CD8-positive, alpha-beta memory T cell (primary cell): ENCODE measurements around the gene FER1L5. TPM values are rescaled to one million over a fixed set of nuclear protein-coding genes. Genes with fewer than 3 reads are reported as not detected.

ENCODE experiments used
- CTCF ChIA-PET: fragments of 350-600 bp; sonication (Branson Sonifier 250); formaldehyde crosslinking; loops from one replicate; lab custom pipeline; 2021; ENCODE audit warnings: antibody characterized with exemption; lab: Charles Lee
- POLR2A ChIA-PET: fragments of 350-600 bp; sonication (Branson Sonifier 250); formaldehyde crosslinking; loops from one replicate; lab custom pipeline; 2021; ENCODE audit warnings: antibody characterized with exemption; lab: Charles Lee
- DNase-seq, 5 donors: peaks; one replicate each; pipeline versions ENCODE4 v3.0.0 to v3.0.0-alpha.2; 2020 to 2022; ENCODE audit warnings: mixed read lengths in 1 of 5
- H3K27ac ChIP-seq: one replicate; pipeline ENCODE4 v1.7.0; 2013; ENCODE audit warnings: low read depth, mild to moderate bottlenecking, low read length, moderate library complexity
- H3K27me3 ChIP-seq: 2 replicates; pipeline ENCODE4 v1.7.0; 2013; ENCODE audit warnings: low read length, mild to moderate bottlenecking; ENCODE audit not compliant: insufficient read depth, poor library complexity, severe bottlenecking
- H3K36me3 ChIP-seq: 2 replicates; pipeline ENCODE4 v1.7.0; 2013; ENCODE audit warnings: mild to moderate bottlenecking, low read length, moderate library complexity; ENCODE audit not compliant: insufficient read depth
- H3K4me1 ChIP-seq: 2 replicates; pipeline ENCODE4 v1.7.0; 2013; ENCODE audit warnings: mild to moderate bottlenecking, low read length, moderate library complexity; ENCODE audit not compliant: insufficient read depth
- H3K4me3 ChIP-seq: 2 replicates; pipeline ENCODE4 v1.7.0; 2013; ENCODE audit warnings: mild to moderate bottlenecking, low read length
- H3K9me3 ChIP-seq: 2 replicates; pipeline ENCODE4 v1.7.0; 2013; ENCODE audit warnings: mild to moderate bottlenecking, low read length
- H3K27ac Mint-ChIP-seq, 8 donors: one replicate each; pipeline ENCODE4 v1.8.0; 2020 to 2021; ENCODE audit warnings: mixed read lengths in 8 of 8, mild to moderate bottlenecking in 6 of 8, inconsistent platforms in 3 of 8, moderate library complexity in 3 of 8
- H3K27me3 Mint-ChIP-seq, 2 donors: one replicate each; pipeline ENCODE4 v1.8.0; 2020 to 2021; ENCODE audit warnings: mixed read lengths in 2 of 2, mild to moderate bottlenecking in 1 of 2, moderate library complexity in 1 of 2
- H3K36me3 Mint-ChIP-seq, 3 donors: one replicate each; pipeline ENCODE4 v1.8.0; 2020 to 2021; ENCODE audit warnings: mixed read lengths in 3 of 3, inconsistent platforms in 1 of 3, mild to moderate bottlenecking in 1 of 3
- H3K4me1 Mint-ChIP-seq, 3 donors: one replicate each; pipeline ENCODE4 v1.8.0; 2020 to 2021; ENCODE audit warnings: mixed read lengths in 3 of 3, inconsistent platforms in 1 of 3, mild to moderate bottlenecking in 1 of 3
- H3K4me3 Mint-ChIP-seq, 7 donors: one replicate each; pipeline ENCODE4 v1.8.0; 2020 to 2021; ENCODE audit warnings: mixed read lengths in 7 of 7, mild to moderate bottlenecking in 6 of 7, moderate library complexity in 4 of 7, inconsistent platforms in 2 of 7
- H3K9me3 Mint-ChIP-seq, 5 donors: one replicate each; pipeline ENCODE4 v1.8.0; 2020 to 2022; ENCODE audit warnings: mixed read lengths in 5 of 5, mild to moderate bottlenecking in 3 of 5, moderate library complexity in 2 of 5, inconsistent platforms in 1 of 5
- polyA plus RNA-seq: library from polyadenylated mRNA; unstranded; fragments of 300-500 nt; fragmentation: Illumina TruSeq; gene quantifications from one replicate; pipeline ENCODE4 v1.2.3, GENCODE V29; 2021
- total RNA-seq, 2 experiments: library from RNA; stranded (reverse); gene quantifications; one replicate each; pipeline ENCODE4 v1.2.3, GENCODE V29; 2021

The FER1L5 gene
- total and polyA plus RNA-seq, 3 experiments from 2014 or later: not detected

DNA sequence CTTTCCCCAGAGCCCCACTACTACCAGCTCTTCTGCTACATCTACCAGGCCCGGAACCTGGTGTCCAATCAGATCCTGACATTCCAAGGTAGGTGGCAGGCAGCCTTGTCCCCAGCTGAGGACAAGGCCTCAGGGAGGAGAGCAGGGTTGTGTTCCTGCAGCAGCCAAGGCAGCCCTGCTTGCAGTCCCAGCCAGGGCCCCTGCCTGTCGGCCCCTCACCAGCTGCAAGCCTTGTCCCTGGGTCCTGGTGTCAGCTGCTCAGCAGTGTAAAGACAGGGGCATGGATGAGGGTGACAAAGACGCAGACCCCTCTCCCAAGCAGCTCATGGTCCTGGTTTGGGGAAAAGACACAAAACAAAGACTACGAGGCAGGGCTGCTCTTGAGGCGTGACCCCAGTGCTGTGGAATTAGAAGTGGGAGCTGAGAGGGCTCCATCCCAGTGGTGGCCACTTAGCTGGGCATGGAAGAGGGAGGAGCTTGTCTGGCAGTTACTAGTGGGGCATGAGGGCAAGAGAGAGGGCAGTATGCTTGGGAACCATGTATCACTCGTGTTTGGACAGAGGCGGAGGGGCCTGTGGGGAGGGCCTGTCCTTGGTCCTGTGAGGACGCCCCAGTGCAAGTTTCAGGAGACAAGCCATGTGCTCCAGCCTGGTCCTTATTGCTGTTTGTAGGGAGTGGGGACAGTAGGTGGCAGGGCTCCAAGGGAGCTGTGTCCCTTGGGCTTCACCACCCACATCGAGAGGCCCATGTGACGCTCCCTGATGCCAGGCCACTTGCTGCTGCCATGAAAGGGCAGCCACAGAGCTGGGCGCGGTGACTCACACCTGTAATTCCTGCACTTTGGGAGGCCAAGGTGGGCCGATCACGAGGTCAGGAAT is 49.8 kb downstream of the FER1L5 start:
- H3K9me3 Mint-ChIP-seq: no peaks in the 10 kb centered on the region
- H3K36me3 ChIP-seq: no peaks in the 10 kb centered on the region
- H3K4me3 ChIP-seq: no peak overlapping the region
- peaks cover 0 to under 1% of the 10 kb centered on the region in 2 donors for H3K27me3 Mint-ChIP-seq
- CTCF ChIA-PET: no interaction called here
- no peak overlapping the region for H3K4me3 Mint-ChIP-seq
- DNase-seq: no peak
- H3K27ac ChIP-seq: no peak overlapping the region
- H3K27ac Mint-ChIP-seq: peak overlapping the region in 2 of 8 donors; percentile 35
- no peaks in the 10 kb centered on the region for H3K4me1 Mint-ChIP-seq
- no peaks in the 10 kb centered on the region for H3K9me3 ChIP-seq
- H3K36me3 Mint-ChIP-seq: no peaks in the 10 kb centered on the region
- H3K27me3 ChIP-seq: no peaks in the 10 kb centered on the region
- no peaks in the 10 kb centered on the region for H3K4me1 ChIP-seq
- POLR2A ChIA-PET: no interaction called here

- Mint-ChIP-seq H3K4me3 (no peak overlapping the region), H3K27ac (no peak overlapping the region), H3K9me3 (no peaks in the 10 kb centered on the region), H3K4me1 (no peaks in the 10 kb centered on the region), H3K36me3 (no peaks in the 10 kb centered on the region), H3K27me3 (no peaks in the 10 kb centered on the region)
- DNase-seq: no peak
- H3K4me3 ChIP-seq: no peak overlapping the region
- H3K27ac ChIP-seq: no peak overlapping the region
- CTCF ChIA-PET: no interaction called here
- no peaks in the 10 kb centered on the region for H3K9me3 ChIP-seq
- H3K27me3 ChIP-seq: no peaks in the 10 kb centered on the region
- H3K36me3 ChIP-seq: no peaks in the 10 kb centered on the region
- H3K4me1 ChIP-seq: no peaks in the 10 kb centered on the region
- POLR2A ChIA-PET: no interaction called here
Measured at GRCh38 chr2:96693286-96694200, 51.0 kb downstream of the FER1L5 start.

- Mint-ChIP-seq H3K27ac (peak overlapping the region in 1 of 8 donors; percentile 32), H3K9me3 (no peaks in the 10 kb centered on the region), H3K36me3 (no peaks in the 10 kb centered on the region), H3K4me1 (no peaks in the 10 kb centered on the region), H3K27me3 (no peaks in the 10 kb centered on the region), H3K4me3 (no peak overlapping the region)
- Histone ChIP-seq H3K4me1 (no peaks in the 10 kb centered on the region), H3K9me3 (no peaks in the 10 kb centered on the region), H3K36me3 (no peaks in the 10 kb centered on the region), H3K27me3 (no peaks in the 10 kb centered on the region), H3K27ac (no peak overlapping the region), H3K4me3 (no peak overlapping the region)
- POLR2A ChIA-PET: no interaction called here
- CTCF ChIA-PET: no interaction called here
- no peak for DNase-seq
Measured at GRCh38 chr2:96694279-96694678, 51.7 kb downstream of the FER1L5 start.

GRCh38 chr2:96694816-96695455 is 52.4 kb downstream of the FER1L5 start:
- H3K4me1 Mint-ChIP-seq: no peaks in the 10 kb centered on the region
- ChIA-PET POLR2A (no interaction called here), CTCF (no interaction called here)
- H3K4me3 Mint-ChIP-seq: no peak overlapping the region
- Histone ChIP-seq H3K27me3 (no peaks in the 10 kb centered on the region), H3K4me3 (no peak overlapping the region), H3K36me3 (no peaks in the 10 kb centered on the region), H3K4me1 (no peaks in the 10 kb centered on the region), H3K9me3 (no peaks in the 10 kb centered on the region), H3K27ac (no peak overlapping the region)
- H3K36me3 Mint-ChIP-seq: peaks cover 0 to 1% (median 0%) of the 10 kb centered on the region in 3 donors
- no peaks in the 10 kb centered on the region for H3K9me3 Mint-ChIP-seq
- no peak for DNase-seq
- no peak overlapping the region for H3K27ac Mint-ChIP-seq
- H3K27me3 Mint-ChIP-seq: no peaks in the 10 kb centered on the region

- no peak overlapping the region for H3K4me3 ChIP-seq
- H3K27ac ChIP-seq: no peak overlapping the region
- no peaks in the 10 kb centered on the region for H3K4me1 ChIP-seq
- no peaks in the 10 kb centered on the region for H3K9me3 ChIP-seq
- POLR2A ChIA-PET: no interaction called here
- Mint-ChIP-seq H3K36me3 (peaks cover 0 to 3% (median 0%) of the 10 kb centered on the region in 3 donors), H3K4me3 (no peak overlapping the region), H3K4me1 (no peaks in the 10 kb centered on the region), H3K9me3 (no peaks in the 10 kb centered on the region), H3K27me3 (no peaks in the 10 kb centered on the region), H3K27ac (no peak overlapping the region)
- DNase-seq: no peak
- H3K36me3 ChIP-seq: no peaks in the 10 kb centered on the region
- no peaks in the 10 kb centered on the region for H3K27me3 ChIP-seq
- CTCF ChIA-PET: no interaction called here
Measured at GRCh38 chr2:96695602-96696001, 53.0 kb downstream of the FER1L5 start.

DNA sequence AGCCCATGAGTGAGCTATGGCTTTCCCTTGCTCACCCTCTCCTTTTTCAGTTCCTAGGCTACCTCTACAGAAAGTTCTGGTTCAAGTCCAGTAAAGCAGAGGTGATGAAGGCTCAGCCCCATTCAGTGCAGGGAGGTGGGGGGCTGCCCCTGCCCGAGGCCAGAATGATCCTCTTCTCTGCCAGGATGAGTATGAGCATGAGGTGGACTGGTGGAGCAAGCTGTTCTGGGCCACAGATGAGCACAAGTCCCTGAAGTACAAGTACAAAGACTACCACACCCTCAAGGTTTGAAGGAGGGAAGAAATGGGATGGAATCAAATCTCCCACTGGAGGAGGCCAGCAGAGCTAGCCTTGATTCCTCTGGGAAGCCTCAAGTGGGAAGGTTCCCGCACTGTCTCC is 54.9 kb downstream of the FER1L5 start:
- H3K9me3 ChIP-seq: no peaks in the 10 kb centered on the region
- Mint-ChIP-seq H3K27me3 (no peaks in the 10 kb centered on the region), H3K4me3 (no peak overlapping the region), H3K4me1 (no peaks in the 10 kb centered on the region), H3K9me3 (no peaks in the 10 kb centered on the region), H3K36me3 (peaks cover 0 to 4% (median 2%) of the 10 kb centered on the region in 3 donors), H3K27ac (peak overlapping the region in 1 of 8 donors; percentile 9)
- H3K36me3 ChIP-seq: no peaks in the 10 kb centered on the region
- no peak for DNase-seq
- POLR2A ChIA-PET: no interaction called here
- H3K27me3 ChIP-seq: no peaks in the 10 kb centered on the region
- CTCF ChIA-PET: no interaction called here
- no peak overlapping the region for H3K4me3 ChIP-seq
- H3K4me1 ChIP-seq: no peaks in the 10 kb centered on the region
- no peak overlapping the region for H3K27ac ChIP-seq

GRCh38 chr2:96698221-96698861 is 55.8 kb downstream of the FER1L5 start:
- no peak for DNase-seq
- Histone ChIP-seq H3K9me3 (no peaks in the 10 kb centered on the region), H3K27me3 (no peaks in the 10 kb centered on the region), H3K36me3 (no peaks in the 10 kb centered on the region), H3K4me3 (no peak overlapping the region), H3K4me1 (no peaks in the 10 kb centered on the region), H3K27ac (no peak overlapping the region)
- CTCF ChIA-PET: no interaction called here
- Mint-ChIP-seq H3K27me3 (no peaks in the 10 kb centered on the region), H3K4me1 (no peaks in the 10 kb centered on the region), H3K9me3 (no peaks in the 10 kb centered on the region), H3K27ac (peak overlapping the region in 2 of 8 donors; percentile 6 to 8), H3K36me3 (peaks cover 0 to 9% (median 4%) of the 10 kb centered on the region in 3 donors), H3K4me3 (no peak overlapping the region)
- POLR2A ChIA-PET: no interaction called here
